Neural crest cell (in vitro differentiated cells): Measurements from ENCODE around the gene OSTC. TPM values are rescaled to one million over a fixed set of nuclear protein-coding genes. Genes with fewer than 3 reads are reported as not detected.

ENCODE experiments used
- DNase-seq: peaks from one replicate; pipeline ENCODE4 v3.0.0; 2021; ENCODE audit warnings: low read depth, mixed read lengths, low spot score
- H3K27ac Mint-ChIP-seq: one replicate; pipeline ENCODE4 v1.8.0; 2021; ENCODE audit warnings: mild to moderate bottlenecking, mixed read lengths; ENCODE audit not compliant: unreplicated experiment
- H3K27me3 Mint-ChIP-seq: 2 replicates; pipeline ENCODE4 v1.8.0; 2021; ENCODE audit warnings: low read depth, mild to moderate bottlenecking, mixed read lengths
- H3K36me3 Mint-ChIP-seq: 2 replicates; pipeline ENCODE4 v1.8.0; 2021; ENCODE audit warnings: low read depth, mild to moderate bottlenecking, mixed read lengths
- H3K4me1 Mint-ChIP-seq: 2 replicates; pipeline ENCODE4 v1.8.0; 2021; ENCODE audit warnings: mixed read lengths
- H3K4me3 Mint-ChIP-seq: one replicate; pipeline ENCODE4 v1.8.0; 2021; ENCODE audit warnings: mild to moderate bottlenecking, mixed read lengths
- H3K9me3 Mint-ChIP-seq: 2 replicates; pipeline ENCODE4 v1.8.0; 2021; ENCODE audit warnings: mixed read lengths
- CTCF ChIP-seq: fragments of 200-600 bp; sonication (generic); conservative IDR thresholded peaks from 2 replicates; pipeline ENCODE4 v1.5.0; 2021; ENCODE audit warnings: antibody characterized with exemption, mild to moderate bottlenecking
- total RNA-seq: library from RNA; stranded (reverse); gene quantifications from 2 replicates; pipeline ENCODE4 v1.2.1, GENCODE V29; 2021

Gene OSTC
- total RNA-seq, 1 donor from 2014 or later: 135 TPM

DNA sequence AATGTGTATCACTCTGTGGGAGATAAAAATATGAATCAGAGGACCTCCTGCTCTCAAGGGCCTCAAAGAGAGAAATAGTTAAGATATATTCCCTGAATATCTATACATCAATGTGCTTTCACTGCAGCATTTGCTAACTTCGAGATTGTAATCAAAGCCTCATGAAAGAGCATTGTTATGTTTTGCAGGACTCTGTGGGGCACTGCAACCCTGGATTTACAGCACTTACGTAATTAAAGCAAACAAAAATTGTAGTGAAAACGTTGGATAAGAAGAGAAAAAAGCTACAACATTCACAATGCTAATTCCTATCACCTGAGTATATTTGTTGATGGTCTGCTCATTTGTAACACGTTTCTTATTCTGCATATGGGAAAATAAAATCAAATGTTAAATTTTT is 64.5 kb downstream of the OSTC start:
- Mint-ChIP-seq H3K4me1 (no peaks in the 10 kb centered on the region), H3K4me3 (no peak overlapping the region), H3K27ac (no peak overlapping the region), H3K9me3 (peaks cover 2% of the 10 kb centered on the region), H3K36me3 (no peaks in the 10 kb centered on the region), H3K27me3 (no peaks in the 10 kb centered on the region)
- no peak for DNase-seq
- no peak for TF ChIP-seq CTCF

GRCh38 chr4:108716340-108716739 is 65.9 kb downstream of the OSTC start:
- peaks cover 5% of the 10 kb centered on the region for H3K9me3 Mint-ChIP-seq
- H3K27me3 Mint-ChIP-seq: no peaks in the 10 kb centered on the region
- no peak overlapping the region for H3K4me3 Mint-ChIP-seq
- no peaks in the 10 kb centered on the region for H3K36me3 Mint-ChIP-seq
- TF ChIP-seq CTCF: no peak
- H3K27ac Mint-ChIP-seq: no peak overlapping the region
- H3K4me1 Mint-ChIP-seq: no peaks in the 10 kb centered on the region
- DNase-seq: no peak

DNA sequence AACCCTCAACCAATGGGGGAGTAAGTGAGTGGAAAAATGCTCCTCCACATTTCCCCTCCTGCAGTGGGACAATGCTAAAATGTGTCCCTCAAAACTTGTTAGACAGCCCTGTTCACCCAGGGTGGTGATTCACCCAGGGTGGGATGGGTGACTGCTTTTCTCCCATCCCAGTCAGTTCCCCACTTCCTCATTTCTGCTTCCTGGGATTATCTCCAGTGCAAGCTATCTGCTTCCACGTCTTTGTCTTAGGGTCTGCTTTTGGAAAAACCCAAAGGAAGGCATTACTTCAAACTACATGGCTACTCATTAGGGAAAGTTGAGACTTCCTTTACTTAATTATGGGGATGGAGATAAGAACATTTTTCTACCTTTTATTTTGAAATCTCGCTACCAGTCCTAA is 67.0 kb downstream of the OSTC start:
- no peak for TF ChIP-seq CTCF

More for the DNA sequence above, 67.0 kb downstream of the OSTC start:
- no peaks in the 10 kb centered on the region for H3K27me3 Mint-ChIP-seq
- no peaks in the 10 kb centered on the region for H3K36me3 Mint-ChIP-seq
- no peaks in the 10 kb centered on the region for H3K4me1 Mint-ChIP-seq
- H3K27ac Mint-ChIP-seq: no peak overlapping the region
- no peak for DNase-seq
- no peak overlapping the region for H3K4me3 Mint-ChIP-seq
- H3K9me3 Mint-ChIP-seq: peaks cover 5% of the 10 kb centered on the region

Other genes starting within 250 kb of the OSTC start
- 1,293 TPM in 2 replicates for gene RPL34, start 30.0 kb upstream of the OSTC start, total RNA-seq
- 0.23 and 0.84 TPM in 2 replicates for gene ETNPPL, start 112.5 kb downstream of the OSTC start, total RNA-seq